HepG2 (cell line): ENCODE data around the gene PCYT2. TPM values are rescaled to one million over a fixed set of nuclear protein-coding genes. Genes with fewer than 3 reads are reported as not detected.
A peak's percentile ranks its signal among the peaks of the same experiment; 100 is the strongest.

Source experiments
- AGO2 ChIP-seq: fragments of 200-400 bp; formaldehyde crosslinking; optimal IDR thresholded peaks from 2 replicates; pipeline ENCODE3; 2017; ENCODE audit warnings: mild to moderate bottlenecking, low read depth, low read length, moderate library complexity
- FOXM1 ChIP-seq: sonication (generic); formaldehyde crosslinking; IDR thresholded peaks from 2 replicates; pipeline ENCODE4 v1.5.0; 2020; ENCODE audit warnings: missing genetic modification reagents
- IRF2 ChIP-seq: IDR thresholded peaks from 2 replicates; pipeline ENCODE4 v1.6.1; 2018; ENCODE audit warnings: missing genetic modification reagents, missing compliant biosample characterization
- NR2C2 ChIP-seq: sonication (generic); formaldehyde crosslinking; IDR thresholded peaks from 2 replicates; pipeline ENCODE4 v1.4.0; 2020; ENCODE audit warnings: missing genetic modification reagents, mild to moderate bottlenecking, moderate library complexity, borderline replicate concordance
- RXRA ChIP-seq: sonication (generic); formaldehyde crosslinking; IDR thresholded peaks from 2 replicates; pipeline ENCODE4 v1.5.1; 2020; ENCODE audit warnings: missing genetic modification reagents
- SMAD3 ChIP-seq: sonication (generic); formaldehyde crosslinking; IDR thresholded peaks from 2 replicates; pipeline ENCODE4 v1.4.0; 2020; ENCODE audit warnings: missing genetic modification reagents
- TBL1XR1 ChIP-seq: fragments of 150-350 bp; IDR thresholded peaks from 2 replicates; pipeline ENCODE4 v1.6.1; 2014; ENCODE audit warnings: borderline replicate concordance, low read length; ENCODE audit not compliant: partially characterized antibody
- ZFAT ChIP-seq: sonication (generic); formaldehyde crosslinking; conservative IDR thresholded peaks from 2 replicates; pipeline ENCODE4 v1.8.1; 2023; ENCODE audit warnings: missing genetic modification reagents, inconsistent platforms
- ZFYVE20 ChIP-seq: sonication (generic); formaldehyde crosslinking; IDR thresholded peaks from 2 replicates; pipeline ENCODE4 v1.8.0; 2023; ENCODE audit warnings: low read depth, mild to moderate bottlenecking, moderate library complexity, missing genetic modification reagents, borderline replicate concordance
- ZNF232 ChIP-seq: sonication (generic); formaldehyde crosslinking; IDR thresholded peaks from 2 replicates; pipeline ENCODE4 v1.4.0; 2020; ENCODE audit warnings: missing genetic modification reagents, borderline replicate concordance
- ZNF577 ChIP-seq: sonication (generic); formaldehyde crosslinking; IDR thresholded peaks from 2 replicates; pipeline ENCODE4 v1.4.0; 2020; ENCODE audit warnings: mild to moderate bottlenecking, low read depth, missing genetic modification reagents, borderline replicate concordance
- ZNF782 ChIP-seq: sonication (generic); formaldehyde crosslinking; IDR thresholded peaks from 2 replicates; pipeline ENCODE4 v1.4.0; 2020; ENCODE audit warnings: missing genetic modification reagents, mild to moderate bottlenecking, borderline replicate concordance
- polyA plus RNA-seq, 8 experiments: library from polyadenylated mRNA; depleted of rRNA in 3 of 8; stranded (reverse) in 7 of 8; unstranded in 1 of 8; fragments of >200 nt; fragmentation: Illumina TruSeq in 4 of 8; extraction: Trizol in 4 of 8; gene quantifications; 2 replicates each; pipeline versions ENCODE4 v1.2.1 to v1.2.3, GENCODE V29; 2011 to 2016; ENCODE audit warnings: low read depth in 4 of 8, missing spikeins in 1 of 8, mixed read lengths in 1 of 8; ENCODE audit not compliant: insufficient read depth in 1 of 8
- total RNA-seq, 5 experiments: library from RNA; depleted of rRNA; stranded (reverse); fragments of >200 nt; fragmentation: Illumina TruSeq; extraction: Trizol; gene quantifications; 2 replicates each; pipeline ENCODE4 v1.2.3, GENCODE V29; 2016; ENCODE audit warnings: low read depth in 1 of 5
- TF ChIP-seq, protein P1 (sequence below): sonication (generic); formaldehyde crosslinking; IDR thresholded peaks from 2 replicates; pipeline ENCODE4 v1.5.0; 2020; ENCODE audit warnings: mild to moderate bottlenecking, missing genetic modification reagents, borderline replicate concordance
- TF ChIP-seq, protein P2 (sequence below): sonication (generic); IDR thresholded peaks from 2 replicates; pipeline ENCODE4 v1.6.1; 2016; ENCODE audit warnings: low read depth, borderline replicate concordance
- TF ChIP-seq, protein P3 (sequence below): sonication (generic); formaldehyde crosslinking; IDR thresholded peaks from 2 replicates; pipeline ENCODE4 v1.8.0; 2022; ENCODE audit warnings: mild to moderate bottlenecking, missing genetic modification reagents, moderate library complexity
- TF ChIP-seq, protein P4 (sequence below): sonication (generic); formaldehyde crosslinking; IDR thresholded peaks from 2 replicates; pipeline ENCODE4 v1.4.0; 2020; ENCODE audit warnings: missing genetic modification reagents

The PCYT2 gene
- total and polyA plus RNA-seq, 2 of the 13 experiments (the other 11 are each of a cell fraction or from before 2014, with no cell fraction given), result 147 to 297 TPM

DNA sequence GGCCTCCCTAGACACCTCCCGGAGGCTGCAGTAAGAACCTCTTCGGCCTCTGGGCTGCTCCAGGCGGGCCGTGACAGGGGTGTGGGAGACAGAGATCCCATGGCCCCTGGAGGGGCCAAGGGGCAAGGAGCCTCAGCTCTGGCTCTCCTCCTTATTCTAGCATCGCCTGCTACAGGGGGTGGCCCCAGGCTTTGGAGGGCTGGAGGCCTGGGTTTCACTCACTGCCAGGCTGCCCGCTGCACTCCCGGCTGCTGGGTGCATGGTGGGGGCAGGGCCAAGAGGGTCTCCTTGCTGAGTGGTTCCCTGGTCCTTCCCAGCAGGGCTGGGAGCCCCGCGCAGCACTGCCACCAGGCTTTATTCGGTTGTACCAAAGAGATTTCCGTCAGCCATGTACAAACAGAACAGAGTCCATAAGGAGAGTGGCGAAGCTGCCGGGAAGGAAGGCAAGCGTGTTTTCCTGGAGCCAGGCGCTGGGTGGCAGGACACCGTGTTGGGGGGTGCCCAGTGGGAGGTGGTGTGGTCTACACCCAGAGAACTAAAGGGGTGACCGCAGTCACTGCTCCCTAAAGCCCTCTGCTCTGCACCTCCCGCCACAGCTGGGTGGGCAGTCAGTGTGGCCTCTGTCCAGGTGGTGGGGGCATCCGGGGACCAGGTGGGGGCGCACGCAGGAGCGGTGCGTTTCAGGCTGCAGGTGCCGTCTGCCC, 7.2 kb downstream of the PCYT2 start (continued):
- TF ChIP-seq, protein P1, sequence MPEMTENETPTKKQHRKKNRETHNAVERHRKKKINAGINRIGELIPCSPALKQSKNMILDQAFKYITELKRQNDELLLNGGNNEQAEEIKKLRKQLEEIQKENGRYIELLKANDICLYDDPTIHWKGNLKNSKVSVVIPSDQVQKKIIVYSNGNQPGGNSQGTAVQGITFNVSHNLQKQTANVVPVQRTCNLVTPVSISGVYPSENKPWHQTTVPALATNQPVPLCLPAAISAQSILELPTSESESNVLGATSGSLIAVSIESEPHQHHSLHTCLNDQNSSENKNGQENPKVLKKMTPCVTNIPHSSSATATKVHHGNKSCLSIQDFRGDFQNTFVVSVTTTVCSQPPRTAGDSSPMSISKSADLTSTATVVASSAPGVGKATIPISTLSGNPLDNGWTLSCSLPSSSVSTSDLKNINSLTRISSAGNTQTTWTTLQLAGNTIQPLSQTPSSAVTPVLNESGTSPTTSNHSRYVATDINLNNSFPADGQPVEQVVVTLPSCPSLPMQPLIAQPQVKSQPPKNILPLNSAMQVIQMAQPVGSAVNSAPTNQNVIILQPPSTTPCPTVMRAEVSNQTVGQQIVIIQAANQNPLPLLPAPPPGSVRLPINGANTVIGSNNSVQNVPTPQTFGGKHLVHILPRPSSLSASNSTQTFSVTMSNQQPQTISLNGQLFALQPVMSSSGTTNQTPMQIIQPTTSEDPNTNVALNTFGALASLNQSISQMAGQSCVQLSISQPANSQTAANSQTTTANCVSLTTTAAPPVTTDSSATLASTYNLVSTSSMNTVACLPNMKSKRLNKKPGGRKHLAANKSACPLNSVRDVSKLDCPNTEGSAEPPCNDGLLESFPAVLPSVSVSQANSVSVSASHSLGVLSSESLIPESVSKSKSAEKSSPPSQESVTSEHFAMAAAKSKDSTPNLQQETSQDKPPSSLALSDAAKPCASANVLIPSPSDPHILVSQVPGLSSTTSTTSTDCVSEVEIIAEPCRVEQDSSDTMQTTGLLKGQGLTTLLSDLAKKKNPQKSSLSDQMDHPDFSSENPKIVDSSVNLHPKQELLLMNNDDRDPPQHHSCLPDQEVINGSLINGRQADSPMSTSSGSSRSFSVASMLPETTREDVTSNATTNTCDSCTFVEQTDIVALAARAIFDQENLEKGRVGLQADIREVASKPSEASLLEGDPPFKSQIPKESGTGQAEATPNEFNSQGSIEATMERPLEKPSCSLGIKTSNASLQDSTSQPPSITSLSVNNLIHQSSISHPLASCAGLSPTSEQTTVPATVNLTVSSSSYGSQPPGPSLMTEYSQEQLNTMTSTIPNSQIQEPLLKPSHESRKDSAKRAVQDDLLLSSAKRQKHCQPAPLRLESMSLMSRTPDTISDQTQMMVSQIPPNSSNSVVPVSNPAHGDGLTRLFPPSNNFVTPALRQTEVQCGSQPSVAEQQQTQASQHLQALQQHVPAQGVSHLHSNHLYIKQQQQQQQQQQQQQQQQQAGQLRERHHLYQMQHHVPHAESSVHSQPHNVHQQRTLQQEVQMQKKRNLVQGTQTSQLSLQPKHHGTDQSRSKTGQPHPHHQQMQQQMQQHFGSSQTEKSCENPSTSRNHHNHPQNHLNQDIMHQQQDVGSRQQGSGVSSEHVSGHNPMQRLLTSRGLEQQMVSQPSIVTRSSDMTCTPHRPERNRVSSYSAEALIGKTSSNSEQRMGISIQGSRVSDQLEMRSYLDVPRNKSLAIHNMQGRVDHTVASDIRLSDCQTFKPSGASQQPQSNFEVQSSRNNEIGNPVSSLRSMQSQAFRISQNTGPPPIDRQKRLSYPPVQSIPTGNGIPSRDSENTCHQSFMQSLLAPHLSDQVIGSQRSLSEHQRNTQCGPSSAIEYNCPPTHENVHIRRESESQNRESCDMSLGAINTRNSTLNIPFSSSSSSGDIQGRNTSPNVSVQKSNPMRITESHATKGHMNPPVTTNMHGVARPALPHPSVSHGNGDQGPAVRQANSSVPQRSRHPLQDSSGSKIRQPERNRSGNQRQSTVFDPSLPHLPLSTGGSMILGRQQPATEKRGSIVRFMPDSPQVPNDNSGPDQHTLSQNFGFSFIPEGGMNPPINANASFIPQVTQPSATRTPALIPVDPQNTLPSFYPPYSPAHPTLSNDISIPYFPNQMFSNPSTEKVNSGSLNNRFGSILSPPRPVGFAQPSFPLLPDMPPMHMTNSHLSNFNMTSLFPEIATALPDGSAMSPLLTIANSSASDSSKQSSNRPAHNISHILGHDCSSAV (CRISPR knock-in tag), result no peak
- TF ChIP-seq ZNF577 (CRISPR knock-in tag), result no peak
- no peak for TF ChIP-seq RXRA (CRISPR knock-in tag)
- TF ChIP-seq, protein P2, sequence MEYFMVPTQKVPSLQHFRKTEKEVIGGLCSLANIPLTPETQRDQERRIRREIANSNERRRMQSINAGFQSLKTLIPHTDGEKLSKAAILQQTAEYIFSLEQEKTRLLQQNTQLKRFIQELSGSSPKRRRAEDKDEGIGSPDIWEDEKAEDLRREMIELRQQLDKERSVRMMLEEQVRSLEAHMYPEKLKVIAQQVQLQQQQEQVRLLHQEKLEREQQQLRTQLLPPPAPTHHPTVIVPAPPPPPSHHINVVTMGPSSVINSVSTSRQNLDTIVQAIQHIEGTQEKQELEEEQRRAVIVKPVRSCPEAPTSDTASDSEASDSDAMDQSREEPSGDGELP, result no peak
- TF ChIP-seq NR2C2 (CRISPR knock-in tag), result no peak
- TF ChIP-seq IRF2 (CRISPR knock-in tag), result no peak
- TF ChIP-seq, protein P3, sequence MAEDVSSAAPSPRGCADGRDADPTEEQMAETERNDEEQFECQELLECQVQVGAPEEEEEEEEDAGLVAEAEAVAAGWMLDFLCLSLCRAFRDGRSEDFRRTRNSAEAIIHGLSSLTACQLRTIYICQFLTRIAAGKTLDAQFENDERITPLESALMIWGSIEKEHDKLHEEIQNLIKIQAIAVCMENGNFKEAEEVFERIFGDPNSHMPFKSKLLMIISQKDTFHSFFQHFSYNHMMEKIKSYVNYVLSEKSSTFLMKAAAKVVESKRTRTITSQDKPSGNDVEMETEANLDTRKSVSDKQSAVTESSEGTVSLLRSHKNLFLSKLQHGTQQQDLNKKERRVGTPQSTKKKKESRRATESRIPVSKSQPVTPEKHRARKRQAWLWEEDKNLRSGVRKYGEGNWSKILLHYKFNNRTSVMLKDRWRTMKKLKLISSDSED (CRISPR knock-in tag), result no peak
- no peak for TF ChIP-seq ZFAT (CRISPR knock-in tag)
- TF ChIP-seq ZNF782, result no peak
- peak; percentile 27 for TF ChIP-seq AGO2
- 0 out of 2 replicates have a peak, but pooled peaks have one; percentile 30 for TF ChIP-seq ZFYVE20 (CRISPR knock-in tag)
- TF ChIP-seq ZNF232 (CRISPR knock-in tag), result no peak
- TF ChIP-seq FOXM1 (CRISPR knock-in tag), result no peak
- TF ChIP-seq, protein P4, sequence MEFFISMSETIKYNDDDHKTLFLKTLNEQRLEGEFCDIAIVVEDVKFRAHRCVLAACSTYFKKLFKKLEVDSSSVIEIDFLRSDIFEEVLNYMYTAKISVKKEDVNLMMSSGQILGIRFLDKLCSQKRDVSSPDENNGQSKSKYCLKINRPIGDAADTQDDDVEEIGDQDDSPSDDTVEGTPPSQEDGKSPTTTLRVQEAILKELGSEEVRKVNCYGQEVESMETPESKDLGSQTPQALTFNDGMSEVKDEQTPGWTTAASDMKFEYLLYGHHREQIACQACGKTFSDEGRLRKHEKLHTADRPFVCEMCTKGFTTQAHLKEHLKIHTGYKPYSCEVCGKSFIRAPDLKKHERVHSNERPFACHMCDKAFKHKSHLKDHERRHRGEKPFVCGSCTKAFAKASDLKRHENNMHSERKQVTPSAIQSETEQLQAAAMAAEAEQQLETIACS, result no peak
- TF ChIP-seq SMAD3 (CRISPR knock-in tag), result no peak
- TF ChIP-seq TBL1XR1, result no peak
